ENCODE results near the gene CTNND2.
"Not testable (repeated sequence)": the region's sequence is repeated elsewhere in the genome, so short reads cannot be mapped to it uniquely, and the experiment has no call there.

The CTNND2 gene

GRCh38 chr5:11427569-11427968 lies 476.7 kb downstream of the CTNND2 start:
- DNase-seq: no peak

- no peak for DNase-seq
Observed at GRCh38 chr5:11426442-11426841, 477.8 kb downstream of the CTNND2 start.

GRCh38 chr5:11422342-11422741 lies 481.9 kb downstream of the CTNND2 start:
- DNase-seq: no peak

DNA sequence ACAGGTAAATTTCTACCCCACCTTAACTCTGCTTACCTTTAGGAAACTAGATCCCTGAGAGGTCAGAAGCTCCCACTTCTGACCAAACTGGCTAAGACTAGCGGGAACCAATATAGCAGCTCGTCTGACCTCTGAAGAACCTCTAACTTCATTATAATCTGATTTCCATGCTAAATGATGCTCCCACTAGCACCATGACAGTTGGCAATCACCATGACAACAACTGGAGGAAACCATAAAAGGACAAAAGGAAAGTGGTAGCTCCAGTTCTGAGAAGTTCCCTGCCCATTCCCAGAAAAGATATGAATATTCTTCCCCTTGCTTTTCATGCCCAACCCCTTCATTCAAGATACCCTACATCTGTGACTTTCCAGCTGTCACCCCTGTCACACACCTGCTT lies 483.3 kb downstream of the CTNND2 start:
- no peak for DNase-seq

- no peak for DNase-seq
Observed at GRCh38 chr5:11415751-11416150, 488.5 kb downstream of the CTNND2 start.

- DNase-seq: not testable (repeated sequence)
Observed at GRCh38 chr5:11414732-11415131, 489.5 kb downstream of the CTNND2 start.

GRCh38 chr5:11411621-11412020 lies 492.6 kb downstream of the CTNND2 start:
- DNase-seq: no peak

- DNase-seq: no peak
Observed at GRCh38 chr5:11407556-11408145, 496.6 kb downstream of the CTNND2 start.

DNA sequence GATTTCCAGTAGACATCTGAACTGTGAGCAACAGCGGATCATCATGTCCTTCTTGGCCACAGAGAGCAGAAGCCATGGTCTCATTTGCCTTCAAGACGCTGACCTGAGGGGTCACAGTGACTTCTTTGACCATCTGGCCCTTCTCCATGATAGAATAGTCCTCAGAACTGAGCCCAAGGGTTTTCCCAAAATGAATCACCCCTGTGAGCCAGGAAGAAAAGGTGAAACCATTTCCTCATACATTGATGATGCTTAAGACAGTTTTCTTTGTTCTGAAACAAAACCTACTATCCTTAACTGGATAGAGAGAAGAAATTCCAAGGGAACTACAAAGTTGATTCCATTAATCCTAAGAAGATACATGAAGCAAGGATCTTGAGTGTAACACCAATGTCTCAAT lies 503.9 kb downstream of the CTNND2 start:
- DNase-seq: no peak

GRCh38 chr5:11398728-11399127 lies 505.5 kb downstream of the CTNND2 start:
- no peak for DNase-seq

- DNase-seq: no peak
Observed at GRCh38 chr5:11397549-11397948, 506.7 kb downstream of the CTNND2 start.

DNA sequence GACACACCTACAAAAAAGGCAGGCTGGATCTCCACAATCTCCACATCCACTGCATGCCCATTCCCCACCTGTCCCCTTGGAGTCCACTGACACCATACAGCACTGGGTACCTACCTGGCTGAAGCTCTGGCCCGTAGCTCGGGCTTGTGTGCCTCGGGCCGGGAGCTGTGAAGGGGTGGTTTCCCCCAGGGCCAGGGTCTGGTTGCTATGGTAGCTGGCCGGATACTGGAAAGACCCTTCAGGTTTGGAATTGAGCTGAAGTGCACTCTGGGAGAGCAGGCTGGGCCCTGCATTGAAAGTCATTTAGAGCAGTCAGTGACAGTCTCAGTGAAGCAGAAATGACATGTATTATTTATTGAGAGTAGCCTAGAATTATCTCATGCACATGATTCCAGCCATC lies 507.3 kb downstream of the CTNND2 start:
- DNase-seq: no peak

DNA sequence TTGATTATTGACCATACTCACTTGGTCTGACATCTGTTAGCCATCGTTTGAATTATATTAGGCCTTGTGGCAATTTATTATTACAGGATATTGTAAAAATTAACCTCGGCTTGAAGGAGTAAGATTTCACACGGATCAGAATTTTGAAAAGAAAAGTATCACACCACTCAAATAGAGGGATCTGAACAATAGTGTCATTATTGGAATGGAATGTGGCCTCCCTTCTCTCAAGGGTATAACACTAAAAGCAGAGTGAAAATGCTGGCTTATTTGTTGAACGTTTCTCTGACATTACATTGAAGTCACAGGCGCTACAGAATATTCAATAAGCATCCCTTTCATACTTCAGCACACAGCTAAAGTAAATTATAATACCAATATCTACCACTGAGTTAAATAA lies 509.3 kb downstream of the CTNND2 start:
- DNase-seq: no peak

- DNase-seq: no peak
Observed at GRCh38 chr5:11390291-11390767, 513.9 kb downstream of the CTNND2 start.

- DNase-seq: no peak
Observed at GRCh38 chr5:11387382-11387781, 516.9 kb downstream of the CTNND2 start.

- DNase-seq: no peak
Observed at GRCh38 chr5:11386398-11386797, 517.8 kb downstream of the CTNND2 start.

DNA sequence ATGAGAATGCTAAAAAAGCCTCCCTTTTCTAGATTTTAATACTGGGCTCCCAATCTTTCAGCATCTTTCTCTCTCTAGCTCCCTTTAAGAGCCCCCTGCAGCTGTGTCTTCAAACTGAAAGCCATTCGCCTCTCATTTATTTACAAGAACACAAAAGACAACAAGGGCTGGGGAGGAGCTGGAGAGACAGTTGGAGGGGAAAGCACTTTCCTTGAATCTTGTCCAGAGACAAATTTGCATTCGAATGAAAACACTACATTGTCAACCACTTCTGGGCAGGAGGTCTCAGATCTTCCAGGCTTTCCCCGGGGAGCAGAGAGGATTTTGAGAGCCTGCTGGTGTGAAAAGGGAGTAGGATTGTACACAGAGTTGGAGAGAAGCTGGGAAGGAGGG lies 518.3 kb downstream of the CTNND2 start:
- DNase-seq: peak; percentile 59

DNA sequence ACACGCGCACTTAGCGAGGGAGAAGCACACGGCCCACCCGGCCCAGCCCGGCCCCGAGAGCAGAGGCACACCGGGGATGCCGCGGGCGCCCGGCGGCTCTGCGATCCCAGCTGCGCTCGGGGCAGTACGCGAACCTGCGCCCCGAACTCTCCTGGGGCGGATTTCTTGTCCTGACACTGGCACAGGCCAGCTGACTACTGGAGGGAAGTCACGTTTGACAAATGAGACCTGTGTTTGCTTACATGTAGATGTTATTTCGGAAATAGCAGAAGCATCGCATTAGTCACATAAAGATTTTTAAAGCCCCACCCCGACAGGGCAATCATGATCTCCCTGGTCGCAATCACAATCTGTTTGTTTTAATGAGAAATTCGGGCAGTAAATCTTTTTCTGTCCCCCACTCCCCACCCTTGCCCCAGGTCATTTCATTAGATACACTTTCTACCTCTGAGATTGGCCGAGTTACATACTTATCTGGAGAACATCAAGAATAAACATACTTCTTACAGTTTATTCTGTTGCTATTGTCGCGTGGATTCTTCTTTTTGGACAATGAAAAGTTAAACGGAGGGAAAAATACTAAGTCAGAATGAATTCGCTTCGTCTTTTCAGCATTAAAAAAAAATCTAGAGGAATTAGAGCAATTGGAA lies 518.9 kb downstream of the CTNND2 start:
- no peak for DNase-seq

DNA sequence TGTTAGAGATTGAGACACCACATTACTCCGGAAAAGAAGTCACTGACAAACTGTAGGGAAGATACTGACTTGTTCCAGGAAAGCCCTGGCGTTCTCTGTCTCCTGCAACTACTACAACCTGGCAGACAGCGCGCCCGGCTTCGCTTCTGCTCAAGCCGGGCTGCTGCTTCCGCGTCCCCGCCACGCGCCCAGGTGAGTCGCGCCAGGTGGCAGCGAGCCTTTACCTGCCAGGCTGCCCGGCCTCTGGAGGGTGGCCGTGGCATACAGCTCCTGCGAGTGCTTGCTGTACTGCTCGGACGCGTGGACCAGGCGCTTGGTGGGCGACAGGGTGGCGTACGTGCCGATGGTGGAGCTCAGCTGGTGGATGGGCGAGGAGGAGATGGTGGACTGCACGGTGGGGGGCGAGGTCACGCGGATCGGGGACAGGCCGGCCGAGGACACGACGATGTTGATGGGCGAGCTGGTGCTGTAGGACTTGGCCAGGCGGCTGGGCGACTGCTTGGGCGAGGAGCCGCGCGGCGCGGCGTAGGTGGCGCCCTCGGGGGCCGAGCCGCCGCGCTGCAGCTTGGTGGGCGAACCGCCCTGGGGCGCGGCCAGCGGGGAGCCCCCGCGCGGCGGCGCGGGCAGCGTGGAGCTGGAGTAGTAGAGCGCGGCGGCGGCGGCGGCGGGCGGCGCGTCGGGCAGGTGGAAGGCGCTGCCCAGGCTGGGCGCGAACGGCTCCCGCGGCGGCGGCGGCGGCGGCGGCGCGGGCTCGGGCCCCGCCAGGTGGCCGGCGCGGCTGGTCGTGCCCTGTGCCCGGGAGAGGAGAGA lies 519.6 kb downstream of the CTNND2 start:
- no peak for DNase-seq

GRCh38 chr5:11383506-11384095 lies 520.6 kb downstream of the CTNND2 start:
- peak; percentile 98 for DNase-seq

DNA sequence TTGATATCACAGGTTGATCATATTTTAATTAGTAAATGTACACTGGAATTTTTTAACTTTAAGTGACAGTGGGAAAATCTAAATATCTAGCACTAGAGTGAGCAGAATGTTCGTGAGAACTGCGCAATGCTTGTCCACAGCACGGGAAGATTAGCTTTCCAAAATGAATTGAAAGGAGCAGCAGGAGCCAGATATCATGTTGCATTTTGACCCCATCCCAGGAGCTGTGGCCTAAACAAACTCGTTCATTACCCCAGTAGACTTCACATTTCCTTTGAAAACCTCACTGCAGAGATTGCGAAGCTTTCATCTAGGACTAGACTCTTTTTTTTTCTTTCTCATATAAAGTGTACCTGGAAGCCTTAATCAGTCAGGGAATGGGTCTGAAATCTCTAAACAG lies 525.8 kb downstream of the CTNND2 start:
- no peak for DNase-seq

GRCh38 chr5:11377896-11378295 lies 526.4 kb downstream of the CTNND2 start:
- no peak for DNase-seq

DNA sequence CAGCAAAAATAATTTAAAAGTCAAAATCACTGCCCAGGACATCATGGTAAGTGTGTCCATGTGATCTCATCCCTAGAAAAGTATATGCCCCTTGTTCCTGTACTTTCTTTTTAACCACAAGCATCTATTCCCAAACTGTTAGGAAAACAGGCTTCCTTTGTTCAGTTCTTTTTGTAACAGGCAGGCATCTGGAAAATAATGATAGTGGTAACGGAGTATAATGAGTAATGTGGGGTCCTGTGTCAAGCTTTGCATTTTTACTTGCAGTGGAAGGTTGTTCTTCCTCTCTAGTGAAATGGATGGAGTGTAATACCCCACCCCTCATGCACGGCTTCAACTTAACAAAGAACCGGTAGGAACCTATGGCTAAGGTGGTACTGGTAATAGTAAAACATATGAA lies 532.1 kb downstream of the CTNND2 start:
- no peak for DNase-seq

- no peak for DNase-seq
Observed at GRCh38 chr5:11371021-11371420, 533.2 kb downstream of the CTNND2 start.
